ENCODE measurements around the gene ABCE1.

Gene ABCE1

DNA sequence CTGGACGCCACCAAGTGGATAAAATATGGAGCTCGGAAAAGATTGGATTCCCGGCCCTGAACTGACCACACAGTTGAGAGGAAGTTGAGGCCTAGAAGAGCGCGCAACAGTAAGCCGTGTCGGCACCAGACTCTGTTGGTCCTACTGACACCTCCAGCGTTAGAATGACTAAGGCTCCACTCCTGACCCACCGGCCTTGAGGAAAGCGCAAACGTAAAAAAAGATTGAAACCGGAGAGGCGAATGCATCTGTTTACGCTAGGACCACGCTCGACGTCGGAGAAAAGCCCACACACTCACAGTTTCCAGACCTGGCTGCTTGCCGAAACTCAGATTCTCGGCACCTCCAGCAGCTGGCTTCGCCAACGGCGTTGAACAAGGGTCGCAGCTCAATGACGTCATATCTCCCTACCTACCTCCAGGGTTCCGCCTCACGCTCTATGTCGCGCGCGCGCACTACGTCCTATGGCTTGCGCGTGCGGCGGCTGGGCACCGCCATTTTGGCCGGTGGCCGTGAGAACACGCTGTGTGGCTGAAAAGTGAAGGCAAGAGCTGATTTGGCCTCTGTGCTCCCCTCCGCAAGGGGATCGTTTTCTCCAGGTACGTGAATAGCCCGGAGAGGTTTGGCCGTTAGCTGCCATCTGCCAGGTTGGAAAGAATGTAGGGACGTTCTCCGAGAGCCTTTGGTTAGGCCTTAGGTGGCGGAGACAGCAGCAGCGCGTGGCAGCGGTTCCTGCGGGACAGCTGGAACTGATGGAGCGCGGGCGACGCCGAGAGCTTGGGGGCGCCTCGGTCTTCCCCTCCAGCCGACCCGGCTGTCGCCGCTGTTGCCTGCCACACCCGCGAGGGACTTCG is at the start of gene ABCE1, which contains the start of gene ANAPC10:
Gene ABCE1 (plus strand): TSS at position 491 of the 854 bp plus-strand sequence. CDS start 6,102 bp downstream, outside the sequence.
Gene ANAPC10 (minus strand): TSS at position 376 of the 854 bp plus-strand sequence. CDS start 2,097 bp downstream, outside the sequence.
- peak; percentile 94 for DNase-seq (ENCODE audit: low spot score)

DNA sequence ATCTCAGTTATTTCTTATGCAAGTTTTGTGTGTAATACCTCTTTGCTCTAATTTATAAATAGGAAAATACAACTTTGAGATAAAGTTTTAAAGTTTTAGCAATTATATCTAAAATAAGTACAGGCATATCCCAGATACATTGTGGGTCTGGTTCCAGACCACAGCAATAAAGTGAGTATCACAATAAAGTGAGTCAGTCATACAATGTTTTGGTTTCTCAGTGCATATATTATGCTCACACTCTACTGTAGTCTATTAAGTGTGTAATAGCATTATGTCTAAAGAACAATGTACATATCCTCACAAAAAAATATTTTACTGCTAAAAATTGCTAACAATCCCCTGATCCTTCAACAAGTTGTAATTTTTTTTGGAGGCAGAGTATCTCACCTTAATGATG is 49.3 kb upstream of the ABCE1 start:
- DNase-seq (ENCODE audit: low spot score): no peak

DNA sequence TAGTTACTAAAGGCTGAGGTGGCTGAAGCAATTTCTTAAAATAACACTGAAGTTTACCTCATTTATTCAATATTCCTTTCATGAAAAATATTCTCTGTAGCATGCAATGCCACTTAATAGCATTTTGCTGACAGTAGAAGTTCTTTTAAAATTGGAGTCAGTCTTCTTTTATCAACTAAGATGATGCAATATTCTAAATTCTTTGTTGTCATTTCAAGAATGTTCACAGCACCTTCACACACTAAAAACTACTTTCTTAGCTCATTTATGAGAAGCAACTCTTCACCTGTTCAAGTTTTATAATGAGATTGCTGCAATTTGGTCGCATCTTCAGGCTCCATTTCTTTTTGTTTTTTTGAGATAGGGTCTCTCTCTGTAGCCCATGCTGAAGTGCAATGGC is 48.9 kb upstream of the ABCE1 start:
- DNase-seq (ENCODE audit: low spot score): no peak

DNA sequence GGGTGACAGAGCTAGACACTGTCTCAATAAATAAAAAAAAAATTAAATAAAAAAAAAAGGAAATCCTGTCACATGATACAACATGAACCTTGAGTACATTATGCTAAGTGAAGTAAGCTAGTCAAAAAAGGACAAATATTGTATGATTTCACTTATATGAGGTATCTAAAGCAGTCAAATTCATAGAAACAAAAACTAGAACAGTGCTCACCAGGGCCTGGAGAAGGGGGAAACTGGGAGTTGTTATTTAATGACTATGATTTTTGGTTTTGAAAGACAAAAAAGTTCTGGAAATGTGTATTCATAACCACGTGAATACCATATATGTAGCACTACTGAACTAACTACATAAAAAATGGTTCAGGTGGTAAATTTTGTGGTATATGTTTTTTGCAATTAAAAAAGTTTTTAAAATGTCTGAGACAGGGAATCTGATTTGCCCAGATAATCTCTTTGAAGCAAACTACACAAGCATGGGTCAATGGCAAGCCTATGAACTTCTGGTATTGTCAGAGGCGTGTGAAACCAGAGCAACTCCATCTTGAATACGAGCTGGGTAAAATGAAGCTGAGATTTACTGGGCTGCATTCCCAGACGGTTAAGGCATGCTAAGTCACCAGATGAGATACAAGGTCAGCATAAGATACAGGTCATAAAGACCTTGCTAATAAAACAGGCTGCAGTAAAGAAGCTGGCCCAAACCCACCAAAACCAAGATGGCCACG is 42.4 kb upstream of the ABCE1 start:
- no peak for DNase-seq (ENCODE audit: low spot score)

DNA sequence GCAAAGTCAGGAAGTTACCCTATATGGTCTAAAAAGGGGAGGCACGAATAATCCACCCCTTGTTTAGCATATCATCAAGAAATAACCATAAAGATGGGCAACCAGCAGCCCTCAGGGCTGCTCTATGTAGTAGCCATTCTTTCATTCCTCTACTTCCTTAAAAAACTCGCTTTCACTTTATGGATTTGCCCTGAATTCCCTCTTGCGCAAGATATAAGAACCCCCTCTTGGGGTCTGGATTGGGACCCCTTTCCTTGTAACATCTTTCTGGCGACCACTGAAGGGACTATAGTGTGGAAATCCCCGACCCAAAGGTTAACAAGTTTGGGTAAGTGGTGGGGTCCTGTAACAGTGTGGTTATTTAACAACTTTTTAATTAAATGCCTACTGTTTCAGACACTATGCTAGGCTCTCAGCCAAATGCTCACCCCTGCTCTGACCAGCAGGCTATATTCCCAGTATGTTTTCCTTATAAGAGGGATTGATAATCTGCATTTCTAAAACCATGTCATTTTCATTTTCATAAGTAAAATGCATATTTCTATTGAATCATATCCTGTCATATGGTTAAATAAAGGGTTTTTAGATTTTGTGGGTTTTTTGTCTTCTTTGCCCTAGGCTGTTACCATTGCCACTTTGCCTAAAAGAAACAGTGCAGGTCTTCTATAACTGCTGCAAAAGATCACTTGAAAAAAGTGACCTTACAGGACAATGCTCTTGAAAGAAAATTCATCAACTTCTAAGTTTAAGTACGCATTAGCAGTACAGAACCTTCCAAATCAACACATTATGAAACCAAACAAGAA is 41.6 kb upstream of the ABCE1 start:
- no peak for DNase-seq (ENCODE audit: low spot score)

- no peak for DNase-seq (ENCODE audit: low spot score)
Observed at GRCh38 chr4:145058256-145058655, 39.9 kb upstream of the ABCE1 start.

- peak; percentile 4 for DNase-seq (ENCODE audit: low spot score)
Observed at GRCh38 chr4:145061318-145061920, 36.7 kb upstream of the ABCE1 start.

- no peak for DNase-seq (ENCODE audit: low spot score)
Observed at GRCh38 chr4:145066063-145066501, 32.0 kb upstream of the ABCE1 start.

DNA sequence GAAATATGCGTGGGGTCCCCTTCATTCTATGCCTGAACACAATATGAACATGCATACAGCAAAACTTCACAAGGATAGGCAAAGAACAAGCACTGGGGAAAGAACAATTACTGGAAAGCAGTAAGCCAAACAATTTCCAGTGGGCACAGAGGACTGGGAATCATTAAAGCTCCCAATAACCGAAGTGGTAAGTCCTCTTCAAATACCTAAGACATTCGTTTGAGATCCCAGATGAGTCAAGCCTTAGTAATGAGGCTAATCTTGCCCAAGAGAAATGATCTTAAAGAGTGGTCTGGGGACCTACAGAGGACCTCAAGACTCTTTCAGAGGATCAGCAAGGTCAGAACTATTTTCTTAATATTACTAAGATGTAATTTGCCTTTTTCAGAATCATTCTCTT is 28.8 kb upstream of the ABCE1 start:
- DNase-seq (ENCODE audit: low spot score): no peak

DNA sequence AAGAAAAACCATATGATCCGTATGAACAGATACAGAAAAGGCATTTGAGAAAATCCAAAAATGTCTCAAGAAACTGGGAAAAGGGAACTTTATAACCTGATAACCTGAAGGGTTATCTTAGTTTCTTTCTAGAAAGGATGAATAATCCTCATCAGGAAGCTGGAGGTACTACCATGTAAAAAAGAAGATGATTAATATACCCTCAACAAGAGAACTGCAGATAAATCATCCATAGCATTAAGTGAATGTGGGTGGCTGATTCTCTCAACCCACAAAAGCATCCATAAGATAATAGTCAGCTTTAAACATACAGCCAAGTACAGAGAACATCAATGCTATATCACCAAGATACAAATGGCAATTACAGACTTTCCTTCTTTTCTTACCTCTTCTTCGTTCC is 26.6 kb upstream of the ABCE1 start:
- no peak for DNase-seq (ENCODE audit: low spot score)

- no peak for DNase-seq (ENCODE audit: low spot score)
Observed at GRCh38 chr4:145075742-145076468, 22.2 kb upstream of the ABCE1 start.

DNA sequence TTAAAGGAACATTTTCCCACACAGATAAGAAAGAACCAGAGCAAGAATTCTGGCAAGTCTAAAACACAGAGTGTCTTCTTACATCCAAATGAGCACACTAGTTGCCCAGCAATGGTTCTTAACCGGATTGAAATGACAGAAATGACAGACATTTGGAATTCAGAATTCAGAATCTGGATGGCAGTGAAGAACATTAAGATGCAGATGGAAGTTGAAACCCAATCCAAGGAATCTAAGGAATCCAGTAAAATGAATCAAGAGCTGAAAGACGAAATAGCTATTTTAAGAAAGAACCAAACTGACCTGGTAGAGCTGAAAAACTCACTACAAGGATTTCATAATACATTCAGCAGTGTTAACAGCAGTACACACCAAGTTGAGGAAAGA is 21.6 kb upstream of the ABCE1 start:
- no peak for DNase-seq (ENCODE audit: low spot score)

GRCh38 chr4:145081756-145082155 is 16.4 kb upstream of the ABCE1 start:
- DNase-seq (ENCODE audit: low spot score): no peak

- no peak for DNase-seq (ENCODE audit: low spot score)
Observed at GRCh38 chr4:145083891-145084605, 14.1 kb upstream of the ABCE1 start.

GRCh38 chr4:145090380-145090779 is 7.7 kb upstream of the ABCE1 start:
- DNase-seq (ENCODE audit: low spot score): no peak

DNA sequence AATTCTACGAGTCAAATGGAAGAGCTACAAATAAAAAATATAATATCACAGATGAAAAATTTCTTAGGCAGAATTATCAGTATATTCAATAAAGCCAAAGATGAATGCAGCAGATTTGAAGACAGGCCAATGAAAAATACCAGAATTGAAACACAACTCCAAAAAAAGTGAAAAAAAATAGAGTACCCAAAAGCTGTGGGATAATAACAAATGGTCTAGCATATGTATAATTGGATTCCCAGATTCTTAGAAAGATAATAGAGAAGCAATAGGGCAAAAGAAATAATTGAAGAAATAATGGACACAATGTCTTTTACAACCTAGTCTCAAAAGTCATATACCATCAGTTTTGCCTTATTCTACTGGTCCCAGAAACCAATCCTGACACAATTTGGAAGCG is 4.5 kb upstream of the ABCE1 start:
- DNase-seq (ENCODE audit: low spot score): no peak

GRCh38 chr4:145097331-145097820 is 735 bp upstream of the ABCE1 start:
- DNase-seq (ENCODE audit: low spot score): no peak

DNA sequence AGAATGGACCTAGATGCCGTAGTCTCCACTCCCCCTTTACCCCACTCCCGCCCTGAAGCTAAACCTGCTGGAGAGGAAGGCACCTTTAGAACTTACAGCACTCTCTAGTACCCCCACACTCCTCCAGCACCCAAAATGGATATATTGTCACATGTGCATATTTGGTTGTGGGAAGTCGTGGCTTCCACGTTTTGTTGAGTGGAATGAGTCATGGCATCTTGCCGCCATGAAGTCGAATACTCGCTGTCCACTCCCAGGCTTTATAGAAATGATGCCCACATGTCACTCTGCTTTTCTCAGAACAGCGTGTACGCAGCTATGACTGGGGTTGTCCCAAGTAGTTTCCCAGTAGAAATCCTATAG is 545 bp downstream of the ABCE1 start:
- no peak for DNase-seq (ENCODE audit: low spot score)

- DNase-seq (ENCODE audit: low spot score): peak; percentile 6
Observed at GRCh38 chr4:145099653-145100052, 1.5 kb downstream of the ABCE1 start.

- no peak for DNase-seq (ENCODE audit: low spot score)
Observed at GRCh38 chr4:145101091-145101490, 3.0 kb downstream of the ABCE1 start.
